NCI-H1092 (cell line): ENCODE data around the gene MINDY1.

ENCODE experiments used
- DNase-seq: peaks from one replicate; lab custom pipeline; 2025; lab: John Stamatoyannopoulos, UW

The MINDY1 gene

DNA sequence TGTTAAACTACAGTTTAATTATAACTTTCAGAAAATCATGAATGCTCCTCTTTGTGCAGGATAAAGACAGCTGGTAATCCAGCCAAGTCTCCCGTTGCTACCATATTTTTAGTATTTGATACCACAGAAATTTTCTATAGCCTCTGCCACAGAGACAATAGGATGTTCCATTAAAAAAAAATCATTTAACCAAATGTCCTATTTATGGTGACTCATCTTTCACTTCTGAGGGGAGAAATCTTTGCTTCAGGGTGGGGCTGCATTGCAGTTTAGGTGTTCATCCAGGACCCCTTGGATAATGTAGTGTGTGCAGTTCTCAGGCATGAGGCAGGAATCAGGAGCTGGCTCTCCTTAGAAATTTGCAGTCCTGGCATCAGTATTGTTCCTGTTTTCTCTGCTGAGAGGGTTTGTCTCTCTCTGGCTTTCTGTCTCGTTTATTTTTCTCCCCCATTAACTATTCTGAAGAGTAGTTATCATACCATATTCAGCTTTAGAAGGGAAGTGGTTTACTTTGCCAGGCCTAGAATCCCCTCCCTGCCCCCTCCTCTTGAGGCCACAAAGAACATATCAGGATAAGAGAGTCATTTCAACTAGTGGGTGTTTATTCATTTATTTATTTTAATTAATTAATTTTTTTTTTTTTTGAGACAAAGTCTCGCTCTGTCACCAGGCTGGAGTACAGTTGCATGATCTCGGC lies 4.6 kb upstream of the MINDY1 start:
- DNase-seq, result no peak

DNA sequence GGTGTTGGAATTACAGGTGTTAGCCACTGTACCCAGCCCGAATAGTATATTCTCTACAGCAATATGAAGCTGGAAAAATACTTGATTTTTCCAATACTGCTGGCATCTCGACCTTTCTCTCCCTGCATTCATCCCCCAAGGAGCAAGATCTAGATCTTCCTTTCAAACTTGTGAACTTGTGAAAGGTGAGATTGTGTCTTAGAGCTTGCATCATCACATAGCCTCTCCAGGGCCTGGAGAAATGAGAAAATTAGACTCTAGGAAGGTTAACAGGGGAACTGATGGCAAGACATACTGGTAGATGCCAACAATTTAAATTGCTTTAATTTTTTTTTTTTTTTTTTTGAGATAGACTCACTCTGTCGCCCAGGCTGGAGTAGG lies 3.6 kb upstream of the MINDY1 start:
- no peak for DNase-seq

DNA sequence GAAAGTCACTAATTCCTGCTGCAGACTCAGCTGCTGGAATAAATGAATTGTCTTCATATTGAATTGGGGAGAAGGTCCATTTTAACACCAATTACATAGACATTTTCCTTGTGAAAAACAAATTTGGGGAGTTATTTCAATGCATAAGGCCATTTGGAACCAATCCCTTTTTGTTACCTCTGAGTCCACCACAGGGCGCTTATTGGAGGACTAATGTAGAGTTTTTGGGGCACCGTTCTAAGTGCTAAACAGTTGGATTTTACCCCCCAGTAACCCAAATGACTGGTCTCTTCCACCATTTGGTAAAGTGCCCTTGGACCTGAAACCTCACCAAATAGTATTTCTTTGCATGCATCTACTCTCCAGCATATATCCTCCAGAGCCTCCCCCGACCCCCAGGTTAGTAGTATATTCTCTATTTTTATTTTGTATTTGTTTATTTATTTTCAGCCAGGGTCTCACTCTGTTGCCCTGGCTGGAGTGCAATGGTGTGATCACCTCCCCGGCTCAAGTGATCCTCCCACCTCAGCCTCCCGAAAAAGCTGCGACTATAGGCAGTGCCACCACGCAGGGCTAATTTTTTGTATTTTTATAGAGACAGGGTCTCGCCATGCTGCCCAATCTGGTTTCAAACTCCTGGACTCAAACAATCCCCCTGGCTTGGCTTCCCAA lies 3.1 kb upstream of the MINDY1 start:
- DNase-seq, result no peak

DNA sequence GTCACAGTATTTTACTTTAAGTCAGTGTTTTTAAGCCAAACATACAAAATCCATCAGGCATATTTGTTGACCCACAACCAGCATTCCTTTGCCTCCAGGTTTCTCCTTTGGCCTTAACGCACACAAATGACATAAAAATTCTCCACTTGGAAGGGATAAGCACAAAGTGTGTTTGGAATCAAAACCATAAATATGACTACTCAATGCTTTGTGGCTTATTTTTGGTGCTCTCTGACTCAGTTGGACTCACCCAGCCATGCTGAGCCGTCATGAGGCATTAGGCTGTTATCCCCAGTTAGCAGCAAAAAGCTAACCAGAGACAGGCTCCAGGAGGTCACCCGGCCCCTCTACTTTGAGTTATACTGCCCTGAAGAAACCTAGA lies 2.5 kb upstream of the MINDY1 start:
- no peak for DNase-seq

DNA sequence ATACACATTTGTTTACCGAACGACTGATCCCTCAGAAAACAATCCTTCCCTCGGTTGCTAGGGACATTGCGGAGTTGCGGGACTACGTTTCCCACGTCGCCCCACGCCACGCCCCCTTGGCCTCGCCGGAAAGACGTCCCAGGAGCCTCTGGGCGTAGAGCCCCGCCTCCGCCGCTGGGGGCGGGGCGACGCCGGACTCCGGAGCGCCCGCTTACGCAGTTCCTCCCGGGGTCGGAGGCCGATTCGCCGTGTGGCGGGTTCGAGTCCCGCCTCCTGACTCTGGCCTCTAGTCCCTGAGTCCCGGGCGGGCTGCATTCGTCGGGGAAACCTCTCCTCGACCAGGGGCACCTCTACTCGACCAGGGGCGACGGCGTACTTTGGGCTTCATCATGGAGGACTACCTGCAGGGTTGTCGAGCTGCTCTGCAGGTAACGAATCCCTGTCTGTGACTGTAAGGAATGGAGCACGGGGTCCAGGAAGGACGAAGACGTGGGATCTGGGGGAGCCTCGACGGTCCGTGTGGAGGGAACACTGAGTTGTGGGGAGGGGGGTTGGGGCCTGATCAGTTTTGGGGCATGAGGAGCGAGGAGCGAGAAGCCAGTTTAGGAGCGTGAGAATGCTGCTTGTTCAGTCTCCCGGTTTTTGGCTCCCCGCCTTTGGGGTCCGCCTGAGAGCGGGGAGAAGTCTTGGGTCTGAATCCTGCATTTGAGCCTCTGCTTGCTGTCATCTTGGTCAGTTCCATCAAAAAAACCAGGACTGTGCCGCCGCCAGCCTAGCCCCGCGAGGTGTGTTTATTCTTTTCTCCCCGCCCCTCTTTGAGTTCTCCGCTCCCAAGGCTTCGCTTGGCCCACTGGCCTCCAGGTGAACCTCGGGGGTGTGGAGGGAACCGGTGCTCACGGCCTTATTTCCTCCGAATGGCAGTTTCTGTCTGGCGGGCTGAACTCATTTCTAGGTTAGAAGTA lies 1.8 kb upstream of the MINDY1 start, which contains the start of gene PRUNE1:
PRUNE1 (plus strand) TSS at position 206 of the 962 bp plus-strand sequence; CDS start at position 390, 184 bp downstream.
- peak; percentile 97 for DNase-seq

DNA sequence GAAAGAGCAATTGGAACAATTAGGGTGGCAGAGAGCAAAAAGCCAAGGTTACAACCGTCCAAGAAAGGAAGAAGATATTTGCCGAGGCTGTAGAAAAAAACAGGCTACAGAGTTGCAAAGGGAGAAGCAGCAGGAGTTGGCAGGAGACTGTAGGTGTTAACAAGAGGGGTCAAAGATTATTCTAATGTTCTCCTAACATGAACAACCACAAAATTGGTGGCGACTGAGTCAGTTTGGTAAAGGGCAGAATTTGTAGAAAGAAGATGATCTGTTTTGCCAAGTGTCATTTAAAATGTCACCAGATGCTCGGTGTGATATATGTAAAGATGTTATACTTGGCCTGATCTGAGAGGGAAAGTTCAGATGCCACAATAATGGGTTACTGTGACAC lies 1.1 kb upstream of the MINDY1 start:
- no peak for DNase-seq

DNA sequence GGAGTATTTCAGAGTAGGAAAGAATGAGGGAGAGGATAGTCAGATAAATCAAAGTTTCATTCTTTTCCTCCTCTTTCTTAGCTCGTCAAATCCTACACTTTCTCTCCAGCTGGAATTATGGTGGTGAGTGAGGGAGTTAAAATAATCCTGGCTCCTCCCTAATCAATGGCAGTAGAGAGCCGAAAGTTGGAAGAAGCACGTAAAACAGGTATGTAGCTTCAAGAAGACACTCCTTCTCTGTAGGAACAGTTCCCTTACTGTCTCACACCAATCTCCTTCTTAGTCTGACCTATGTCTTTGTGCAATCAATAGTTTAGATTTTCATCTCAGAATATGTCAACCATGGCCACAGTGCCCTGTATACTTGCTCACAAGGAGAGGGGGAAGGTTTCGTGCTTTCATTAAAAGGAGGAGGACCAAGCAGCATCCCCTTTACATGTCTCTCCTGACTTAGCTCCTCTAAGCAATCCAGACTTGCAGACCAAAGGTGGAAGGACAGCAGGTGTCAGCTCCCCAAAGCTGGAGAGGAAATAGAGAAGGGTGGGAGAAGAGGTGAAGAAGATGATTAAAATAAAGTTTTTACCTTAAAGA lies 878 bp downstream of the MINDY1 start:
- DNase-seq, result no peak

DNA sequence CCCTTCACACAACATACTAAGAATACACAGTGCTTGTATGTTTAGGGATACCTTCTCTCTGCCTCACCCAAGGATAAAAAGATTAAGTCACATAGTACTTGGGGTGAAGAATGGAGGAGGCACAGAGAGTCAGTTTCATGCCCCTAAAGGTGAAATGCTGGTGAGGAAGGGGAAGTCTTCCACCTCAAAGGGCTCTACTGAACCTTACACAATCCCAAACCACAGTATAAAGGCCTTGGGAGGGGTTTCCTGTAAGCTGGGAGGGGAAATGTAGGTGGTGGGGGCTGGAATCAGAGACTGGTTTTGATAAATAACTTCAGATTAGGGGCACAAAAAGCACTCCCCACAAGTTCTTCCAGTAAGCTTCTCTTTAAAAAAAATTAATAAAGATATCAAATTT lies 3.5 kb downstream of the MINDY1 start:
- DNase-seq, result no peak

DNA sequence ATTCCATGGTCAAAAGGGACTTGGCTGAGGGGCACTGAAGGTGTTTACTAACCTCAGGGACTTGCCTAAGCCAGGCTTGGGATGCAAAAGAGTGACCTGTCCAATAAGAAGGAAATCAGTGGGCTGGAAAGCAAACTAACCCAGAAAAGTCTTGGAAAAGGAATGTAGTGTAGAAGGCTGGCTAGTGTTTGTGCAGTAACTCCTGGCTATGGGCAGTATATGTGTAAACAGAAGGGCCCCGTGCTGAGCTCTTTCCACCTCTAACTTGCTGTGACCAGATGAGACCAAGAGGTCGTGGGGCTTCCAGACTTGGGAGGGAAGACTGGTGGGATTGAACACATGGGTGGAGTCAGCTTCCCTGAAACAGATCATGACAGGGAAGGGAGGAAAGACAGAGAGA lies 4.1 kb downstream of the MINDY1 start:
- no peak for DNase-seq

DNA sequence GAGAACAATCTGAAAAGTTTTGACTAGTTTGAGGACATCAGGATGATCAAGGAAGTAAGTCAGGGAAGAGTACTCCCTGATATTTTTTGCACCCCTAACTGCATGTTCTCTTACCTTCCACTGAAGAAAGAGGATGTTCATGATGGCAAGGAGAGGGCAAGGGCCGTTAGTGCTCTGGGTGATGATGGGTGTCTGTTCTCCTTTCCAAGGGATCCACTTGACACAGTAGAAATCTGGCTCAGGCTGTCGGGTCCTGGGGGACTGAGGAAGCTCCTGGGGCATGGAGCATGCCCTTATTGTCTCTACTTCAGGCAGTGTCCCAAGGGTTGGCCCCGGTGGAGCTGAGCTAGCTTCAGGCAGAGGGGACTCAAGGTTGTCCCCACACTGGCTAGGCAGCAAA lies 4.7 kb downstream of the MINDY1 start:
- no peak for DNase-seq

DNA sequence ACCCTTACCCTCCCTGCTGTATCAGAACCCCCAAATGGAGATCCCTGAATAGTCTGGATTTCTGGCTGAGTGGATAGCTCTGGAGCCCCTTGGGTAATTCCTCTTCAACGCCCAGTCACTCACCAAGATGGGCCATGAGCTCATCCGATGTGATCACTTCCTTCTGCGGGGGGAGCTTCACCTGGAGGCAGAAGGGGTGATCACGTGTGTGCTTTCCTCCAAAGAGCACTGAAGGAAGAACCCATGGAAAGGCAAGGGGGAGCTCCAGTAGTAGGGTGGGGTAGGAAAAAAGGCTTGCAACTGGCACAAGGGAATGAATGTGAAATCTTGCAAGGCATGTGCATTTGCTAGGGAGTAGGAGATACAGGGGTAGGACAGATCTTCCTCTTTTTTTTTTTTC lies 5.1 kb downstream of the MINDY1 start:
- DNase-seq, result no peak

DNA sequence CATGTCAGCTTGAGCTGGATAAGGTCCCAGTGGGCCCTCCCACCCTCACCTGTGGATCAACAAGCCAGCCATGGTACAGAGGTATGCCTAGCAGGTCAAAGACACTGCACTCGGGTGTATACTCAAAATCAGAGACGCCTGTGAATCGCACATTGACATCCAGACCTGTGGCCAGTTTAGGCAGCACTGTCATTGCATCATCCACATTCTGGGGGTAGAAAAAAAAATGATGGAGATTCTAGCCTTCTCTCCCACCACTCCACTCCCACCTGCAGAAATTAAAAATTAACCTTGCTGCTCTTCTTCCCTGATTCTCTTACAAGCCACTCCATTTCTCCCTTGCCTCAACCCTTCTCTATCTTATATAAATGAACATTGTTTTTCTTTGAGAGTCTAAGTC lies 6.3 kb downstream of the MINDY1 start:
- DNase-seq, result no peak

DNA sequence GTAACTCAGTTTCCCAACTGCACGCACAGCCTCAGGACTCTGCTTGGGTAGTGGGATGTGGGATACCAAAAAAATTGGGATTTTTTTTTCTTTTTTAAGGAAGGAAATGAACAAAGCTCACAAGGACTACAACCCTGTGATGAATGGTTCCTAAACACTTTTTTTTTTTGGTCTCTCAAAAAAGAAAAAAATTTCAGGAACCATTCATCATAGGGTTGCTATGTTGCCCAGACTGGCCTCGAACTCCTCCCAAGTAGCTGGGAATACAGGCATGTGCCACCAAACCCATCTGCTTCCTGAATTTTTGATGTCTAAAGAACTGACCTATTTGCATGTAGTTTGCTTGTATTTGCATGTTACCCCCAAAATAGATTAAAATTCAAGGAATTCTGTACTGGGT lies 6.8 kb downstream of the MINDY1 start:
- no peak for DNase-seq

DNA sequence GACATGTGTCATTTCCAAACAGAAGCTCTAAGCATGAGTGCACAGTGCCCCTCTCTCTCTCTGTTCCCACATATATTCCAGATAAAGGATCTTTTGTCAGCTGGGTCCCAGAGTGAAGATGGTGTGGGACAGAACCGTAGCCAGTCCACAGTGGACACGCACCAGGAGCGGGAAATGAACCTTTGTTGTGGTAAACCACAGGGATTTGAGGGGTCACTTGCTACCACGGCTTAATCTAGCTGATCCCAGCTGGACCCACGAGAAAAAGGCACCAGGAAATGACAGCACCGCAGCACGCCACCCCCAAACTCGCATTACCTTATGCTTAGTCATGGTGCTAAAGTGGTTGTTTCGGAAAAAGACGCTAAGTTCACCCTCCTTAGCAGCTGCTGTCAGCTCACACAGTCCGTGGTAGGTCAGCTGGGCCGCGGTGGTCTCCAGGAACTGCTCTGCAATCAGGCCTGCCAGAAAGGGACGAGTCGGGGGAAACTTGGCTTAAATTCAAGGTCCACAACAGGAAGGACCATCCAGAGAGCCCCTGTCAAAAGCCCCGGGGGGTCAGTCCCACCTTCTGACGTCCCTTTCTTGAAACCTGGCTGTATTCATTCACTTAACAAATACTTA lies 7.5 kb downstream of the MINDY1 start:
- DNase-seq, result no peak

DNA sequence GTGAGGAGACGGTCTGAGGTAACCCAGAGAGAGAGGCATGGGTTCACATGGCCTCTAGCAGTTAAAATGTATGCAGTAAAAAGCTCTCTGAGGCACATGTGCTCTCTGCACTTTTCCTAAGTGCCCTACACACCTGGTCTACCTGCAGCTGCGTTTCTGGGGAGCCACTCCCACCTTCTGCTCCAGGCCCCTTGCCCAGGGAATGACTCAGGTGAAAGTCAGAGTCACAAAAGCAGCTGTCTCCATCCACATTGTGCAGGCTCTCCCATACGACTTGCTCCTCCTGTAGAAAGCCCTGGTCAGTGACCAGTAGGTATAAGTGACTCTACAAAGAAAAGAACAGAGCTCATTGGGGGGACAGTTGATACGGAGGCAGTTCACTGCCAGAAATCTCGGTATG lies 8.8 kb downstream of the MINDY1 start:
- no peak for DNase-seq

DNA sequence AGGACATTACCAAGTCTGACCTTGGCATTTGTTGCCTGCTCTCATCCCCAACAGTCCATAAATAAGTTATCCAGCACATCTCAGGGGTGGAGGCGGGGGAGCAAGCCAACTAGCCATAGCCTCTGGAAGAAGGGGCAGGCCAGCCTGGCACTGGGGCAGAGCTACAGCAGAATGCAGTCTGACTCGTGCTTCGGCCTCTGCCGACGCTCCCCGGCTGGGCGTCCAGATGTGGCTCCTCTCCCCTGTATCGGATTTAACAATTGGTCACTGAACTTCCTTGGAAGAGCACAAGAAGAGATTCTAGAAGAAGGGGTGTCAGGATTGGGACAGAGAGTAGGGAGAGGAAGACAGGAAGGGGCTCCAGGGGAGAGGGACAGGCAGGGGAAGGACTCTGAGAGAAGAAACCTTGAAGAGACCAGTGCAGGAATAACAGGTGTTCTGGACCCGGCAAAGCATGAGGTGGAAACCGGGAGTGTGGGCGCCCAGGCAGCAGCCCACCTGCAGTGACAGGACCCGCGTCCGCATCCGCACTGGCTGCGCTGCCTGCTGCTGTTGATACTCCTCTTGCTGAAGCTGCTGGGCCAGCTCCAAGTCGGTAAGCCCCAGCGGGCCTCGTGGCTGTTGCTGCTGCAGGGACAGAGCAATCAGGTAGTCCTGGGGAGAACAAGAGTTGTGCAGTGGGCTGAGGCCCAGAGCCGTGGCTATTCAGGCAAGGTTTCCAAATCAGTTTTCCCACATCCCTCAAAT lies 9.4 kb downstream of the MINDY1 start:
- DNase-seq, result no peak

DNA sequence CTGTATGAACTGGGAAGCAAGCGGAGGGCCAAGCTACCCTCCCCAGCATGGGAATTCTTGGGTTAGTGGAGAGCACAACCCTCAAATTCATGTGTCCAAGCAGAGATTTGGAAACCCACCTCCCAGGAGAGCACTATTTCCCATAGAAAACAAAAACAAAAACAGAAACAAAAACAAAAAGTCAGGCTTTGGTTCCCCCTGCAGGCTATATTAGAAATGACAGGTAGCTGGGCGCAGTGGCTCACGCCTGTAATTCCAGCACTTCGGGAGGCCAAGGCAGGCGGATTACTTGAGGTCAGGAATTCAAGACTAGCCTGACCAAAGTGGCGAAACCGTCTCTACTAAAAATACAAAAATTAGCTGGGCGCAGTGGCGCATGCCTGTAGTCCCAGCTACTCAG lies 10.8 kb downstream of the MINDY1 start:
- DNase-seq, result no peak

DNA sequence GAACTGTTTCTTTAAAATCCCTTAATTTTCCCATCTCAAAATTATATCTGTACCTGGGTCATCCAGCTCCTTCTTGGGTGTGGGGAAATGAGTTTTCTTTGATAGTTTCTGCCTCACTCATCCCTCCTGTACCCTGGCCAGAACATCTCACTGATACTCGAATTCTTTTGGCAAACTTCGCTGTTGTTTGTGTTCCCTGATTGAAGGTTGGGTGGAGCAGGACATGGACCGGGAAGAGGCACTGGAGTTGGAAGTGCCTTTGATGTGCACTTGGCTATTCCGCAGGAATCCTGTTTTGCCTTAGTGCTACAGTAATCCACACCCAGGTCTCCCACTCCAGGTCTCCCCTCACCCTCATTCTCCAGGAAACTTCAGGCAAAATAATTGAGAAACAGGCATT lies 11.2 kb downstream of the MINDY1 start:
- no peak for DNase-seq

DNA sequence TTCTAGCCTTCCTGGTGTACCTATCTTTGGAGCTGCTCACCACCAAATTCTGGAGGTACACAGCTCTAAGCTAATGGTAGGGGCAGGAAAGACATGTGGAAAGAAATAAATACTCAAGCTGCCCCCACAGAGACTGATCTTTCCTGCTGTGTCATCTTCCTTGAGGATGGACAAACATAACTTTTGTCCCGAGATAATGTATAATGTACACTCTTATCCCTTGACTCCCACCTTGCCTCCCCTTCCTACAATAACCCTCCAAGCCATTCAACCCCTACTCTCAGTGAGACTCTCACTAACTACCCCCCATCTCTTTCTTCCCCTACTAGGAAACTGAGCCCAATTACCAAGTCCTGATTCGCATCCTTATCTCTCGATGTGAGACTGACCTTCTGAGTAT lies 12.5 kb downstream of the MINDY1 start:
- DNase-seq, result no peak

DNA sequence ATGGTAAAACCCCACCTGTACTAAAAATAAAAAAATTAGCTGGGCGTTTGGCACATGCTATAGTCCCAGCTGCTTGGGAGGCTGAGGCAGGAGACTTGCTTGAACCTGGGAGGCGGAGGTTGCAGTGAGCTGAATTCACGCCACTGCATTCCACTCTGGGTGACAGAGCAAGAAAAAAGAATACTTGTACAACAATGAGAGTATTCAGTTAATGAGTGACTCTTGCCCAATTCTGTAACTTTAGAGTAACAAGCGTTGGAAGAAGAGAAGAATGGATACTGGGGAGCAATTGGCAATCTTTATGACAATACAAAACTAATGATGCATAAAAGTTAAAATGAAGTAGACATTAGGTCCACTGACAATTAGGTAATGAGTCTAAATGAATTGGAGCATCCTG lies 14.1 kb downstream of the MINDY1 start:
- DNase-seq, result no peak

DNA sequence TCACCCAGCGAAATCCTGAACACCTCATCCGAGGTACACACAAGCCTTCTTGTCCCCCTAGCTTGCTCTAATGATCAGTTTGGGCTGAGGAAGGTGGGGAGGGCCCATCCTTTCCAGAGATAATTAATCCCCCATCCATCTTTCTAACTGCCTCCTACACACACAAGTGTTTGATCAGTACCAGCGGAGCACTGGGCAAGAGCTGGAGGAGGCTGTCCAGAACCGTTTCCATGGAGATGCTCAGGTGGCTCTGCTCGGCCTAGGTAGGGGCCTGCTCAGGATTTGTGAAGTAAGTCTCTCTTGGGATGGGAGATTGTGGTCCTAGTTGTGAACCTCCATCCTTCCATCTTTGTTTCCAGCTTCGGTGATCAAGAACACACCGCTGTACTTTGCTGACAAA lies 18.8 kb downstream of the MINDY1 start:
- DNase-seq, result no peak
